GM18907 (cell line): Measurements from ENCODE around the gene FRMD4A.
"Not testable (repeated sequence)": the region's sequence is repeated elsewhere in the genome, so short reads cannot be mapped to it uniquely, and the experiment has no call there.

ENCODE experiments used
- ATAC-seq: cut with Tn5 transposase; IDR thresholded peaks from one replicate; pipeline ENCODE4 v1.9.1; 2021; ENCODE audit warnings: mild to moderate bottlenecking, moderate library complexity; ENCODE audit not compliant: unreplicated experiment

The FRMD4A gene

GRCh38 chr10:13960603-13961002 lies 370.1 kb downstream of the FRMD4A start:
- ATAC-seq, result no peak

DNA sequence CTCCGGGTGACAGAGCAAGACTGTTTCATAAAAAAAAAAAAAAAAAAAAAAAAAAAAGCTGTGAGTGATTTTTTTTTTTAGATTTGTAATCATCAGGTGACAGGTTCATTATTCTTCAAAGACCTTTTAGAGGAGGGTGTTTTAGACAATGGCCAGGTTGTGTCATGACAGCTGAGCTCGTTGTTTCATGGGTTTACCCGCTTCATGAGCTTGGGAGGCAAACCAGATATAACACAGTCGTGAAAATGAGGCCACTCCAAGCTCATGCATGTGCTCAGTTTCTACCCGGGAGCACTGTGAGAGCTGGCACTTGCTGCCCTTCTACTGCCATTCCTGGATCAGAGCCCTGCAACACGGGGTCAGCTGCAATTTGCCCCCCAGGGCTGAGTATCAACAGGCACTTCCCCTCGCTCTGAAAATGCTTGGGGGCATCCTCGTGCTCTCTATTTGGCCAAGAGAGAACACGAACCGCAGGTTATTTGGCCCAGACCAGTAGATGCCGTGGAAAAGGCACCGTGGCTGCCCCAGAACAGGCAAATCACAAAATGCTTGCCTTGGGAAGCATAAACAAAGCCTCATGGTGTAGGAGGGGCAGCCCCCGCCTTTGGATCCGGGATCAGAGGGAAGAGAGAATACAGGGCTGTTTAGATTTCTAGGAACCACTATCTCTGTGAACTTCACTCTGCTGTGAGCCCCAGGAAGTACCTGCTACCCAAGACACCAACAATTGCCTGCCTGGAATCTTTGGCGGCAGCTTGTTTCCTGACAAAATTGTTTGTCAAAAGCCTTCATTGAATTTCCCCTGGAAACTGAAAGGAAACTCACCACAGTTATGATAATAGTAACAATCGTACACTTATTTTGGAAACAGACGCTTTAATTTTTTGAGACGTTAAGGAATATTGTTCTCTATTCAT lies 371.0 kb downstream of the FRMD4A start:
- no peak for ATAC-seq

- ATAC-seq, result no peak
Observed at GRCh38 chr10:13957856-13958255, 372.9 kb downstream of the FRMD4A start.

GRCh38 chr10:13956826-13957225 lies 373.9 kb downstream of the FRMD4A start:
- ATAC-seq, result no peak

GRCh38 chr10:13955409-13956068 lies 375.2 kb downstream of the FRMD4A start:
- no peak for ATAC-seq

- not testable (repeated sequence) for ATAC-seq
Observed at GRCh38 chr10:13954195-13954594, 376.5 kb downstream of the FRMD4A start.

DNA sequence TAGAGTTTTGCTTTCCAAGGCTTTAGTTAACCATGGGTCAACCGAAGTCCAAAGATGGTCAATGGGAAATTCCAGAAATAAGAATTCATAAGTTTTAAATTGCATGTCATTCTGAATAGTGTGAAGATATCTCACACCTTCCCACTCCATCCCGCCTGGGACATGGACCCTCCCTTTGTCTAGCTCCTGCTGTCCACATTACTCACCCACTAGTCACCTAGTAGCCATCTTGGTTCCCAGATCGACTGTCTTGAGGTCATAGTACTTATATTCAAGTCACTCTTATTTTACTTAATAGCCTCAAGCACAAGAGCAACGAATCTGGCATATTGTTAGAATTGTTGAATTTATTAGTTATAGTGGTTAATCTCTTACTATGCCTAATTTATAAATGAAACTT lies 377.4 kb downstream of the FRMD4A start:
- ATAC-seq, result no peak

- ATAC-seq, result no peak
Observed at GRCh38 chr10:13950543-13950939, 380.2 kb downstream of the FRMD4A start.

- ATAC-seq, result no peak
Observed at GRCh38 chr10:13949844-13950542, 380.7 kb downstream of the FRMD4A start.

DNA sequence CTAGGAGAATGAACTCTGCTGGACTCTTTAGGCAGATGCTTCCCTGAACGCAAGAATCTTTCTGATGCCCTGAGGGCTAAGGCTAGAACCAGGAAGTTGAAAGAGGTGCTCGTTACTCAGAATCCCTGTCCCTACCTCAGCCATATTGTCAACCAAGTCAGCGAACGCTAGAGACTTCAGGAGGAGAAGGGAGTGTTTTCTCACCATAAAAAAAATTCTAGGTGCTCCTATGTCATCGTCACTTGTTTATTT lies 384.6 kb downstream of the FRMD4A start:
- ATAC-seq, result no peak

GRCh38 chr10:13945390-13946208 lies 385.1 kb downstream of the FRMD4A start:
- no peak for ATAC-seq

DNA sequence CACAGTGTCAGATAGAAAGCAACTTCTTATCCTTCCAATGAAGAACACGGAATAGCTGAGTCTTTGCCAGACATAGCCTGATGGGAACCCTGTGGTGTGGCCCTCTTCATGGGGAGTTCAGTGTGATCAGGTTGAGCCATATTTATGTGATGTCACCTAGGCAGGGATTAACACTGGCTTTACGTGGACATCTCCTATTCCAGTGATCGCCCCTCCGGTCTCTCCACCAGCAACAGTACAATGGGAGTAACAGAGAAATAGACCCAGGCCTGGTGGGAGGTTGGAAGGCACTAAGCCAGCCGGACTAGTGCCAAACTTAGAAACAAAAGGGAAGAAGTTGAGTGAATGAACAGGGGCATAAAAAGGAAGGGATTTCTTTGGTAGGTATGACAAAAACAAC lies 385.9 kb downstream of the FRMD4A start:
- no peak for ATAC-seq

GRCh38 chr10:13943735-13944398 lies 386.9 kb downstream of the FRMD4A start:
- ATAC-seq, result no peak

- peak; percentile 43 for ATAC-seq
Observed at GRCh38 chr10:13942035-13942434, 388.7 kb downstream of the FRMD4A start.

DNA sequence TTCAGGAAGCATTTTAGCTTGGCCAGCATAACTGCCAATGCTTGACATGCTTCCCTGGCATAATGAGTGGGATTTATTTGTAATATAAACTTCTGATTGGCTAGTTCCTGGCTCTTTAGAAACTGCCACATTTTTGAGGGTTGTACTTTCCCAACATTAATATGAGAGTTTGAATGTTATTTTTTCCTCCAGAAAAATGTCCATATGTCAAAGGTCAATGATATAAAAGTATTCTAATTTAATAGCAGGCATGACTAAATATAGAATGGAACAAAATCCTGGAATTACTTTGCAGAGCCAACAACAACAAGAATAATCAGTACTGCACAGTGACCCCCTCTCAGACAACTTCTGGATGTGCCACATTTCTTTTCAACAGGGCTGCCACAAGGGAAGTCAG lies 391.3 kb downstream of the FRMD4A start:
- no peak for ATAC-seq

DNA sequence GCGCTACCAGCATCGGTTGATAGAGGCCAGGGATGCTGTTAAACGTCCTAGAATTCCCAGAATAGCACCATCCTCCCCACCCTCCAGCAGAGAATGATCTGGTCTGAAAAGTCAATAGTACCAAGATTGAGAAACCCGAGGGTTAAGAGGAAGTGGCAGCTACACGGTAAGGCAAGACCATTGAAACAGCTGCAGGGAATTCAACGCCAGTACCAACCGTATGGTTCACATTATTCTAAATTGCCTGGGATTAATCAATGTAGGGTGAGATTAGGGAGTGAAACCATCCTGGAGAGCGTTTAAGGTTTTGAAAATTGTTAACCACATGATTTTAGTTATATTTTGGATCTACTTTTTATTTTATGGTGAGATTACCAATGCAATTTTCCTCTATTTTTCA lies 391.8 kb downstream of the FRMD4A start:
- ATAC-seq, result no peak

GRCh38 chr10:13936826-13937225 lies 393.9 kb downstream of the FRMD4A start:
- no peak for ATAC-seq

DNA sequence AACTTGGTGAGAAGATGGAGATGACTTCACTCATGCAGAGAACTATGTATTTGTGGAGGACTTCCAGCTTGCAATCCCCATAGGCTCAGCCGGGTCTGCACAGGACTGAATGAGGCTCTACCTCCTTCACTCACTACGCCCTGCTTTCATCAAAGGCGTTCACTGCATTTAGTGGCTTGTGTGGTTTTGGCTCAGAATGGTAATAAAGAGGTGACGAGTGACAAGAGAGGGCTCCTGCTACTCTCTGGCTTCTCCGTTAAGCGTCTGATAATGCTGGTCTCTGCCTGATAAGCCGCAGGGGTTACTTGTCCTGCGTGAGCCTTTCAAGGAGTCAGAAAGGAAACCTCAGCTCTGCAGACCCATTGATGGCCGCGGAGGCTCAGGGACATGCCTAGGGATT lies 400.6 kb downstream of the FRMD4A start:
- ATAC-seq, result no peak

DNA sequence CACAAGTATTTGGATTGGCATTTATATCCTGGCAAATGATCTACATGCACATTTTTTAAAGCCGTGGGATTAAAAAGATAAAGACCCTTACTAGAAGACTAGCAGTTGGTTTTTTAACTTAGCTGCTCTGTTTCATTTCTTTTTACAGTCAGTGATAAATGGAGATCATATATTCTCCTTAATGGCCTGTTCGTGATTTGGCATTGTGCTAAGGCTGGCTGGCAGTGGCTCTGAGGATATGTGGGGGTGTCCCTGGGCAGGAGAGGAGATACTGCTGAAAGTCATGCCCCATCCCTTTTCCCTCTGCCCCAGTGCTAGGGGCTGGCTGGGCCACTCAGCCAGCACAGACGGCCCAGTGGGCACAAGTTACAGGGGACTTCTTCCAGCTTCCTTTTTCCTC lies 402.3 kb downstream of the FRMD4A start:
- no peak for ATAC-seq

DNA sequence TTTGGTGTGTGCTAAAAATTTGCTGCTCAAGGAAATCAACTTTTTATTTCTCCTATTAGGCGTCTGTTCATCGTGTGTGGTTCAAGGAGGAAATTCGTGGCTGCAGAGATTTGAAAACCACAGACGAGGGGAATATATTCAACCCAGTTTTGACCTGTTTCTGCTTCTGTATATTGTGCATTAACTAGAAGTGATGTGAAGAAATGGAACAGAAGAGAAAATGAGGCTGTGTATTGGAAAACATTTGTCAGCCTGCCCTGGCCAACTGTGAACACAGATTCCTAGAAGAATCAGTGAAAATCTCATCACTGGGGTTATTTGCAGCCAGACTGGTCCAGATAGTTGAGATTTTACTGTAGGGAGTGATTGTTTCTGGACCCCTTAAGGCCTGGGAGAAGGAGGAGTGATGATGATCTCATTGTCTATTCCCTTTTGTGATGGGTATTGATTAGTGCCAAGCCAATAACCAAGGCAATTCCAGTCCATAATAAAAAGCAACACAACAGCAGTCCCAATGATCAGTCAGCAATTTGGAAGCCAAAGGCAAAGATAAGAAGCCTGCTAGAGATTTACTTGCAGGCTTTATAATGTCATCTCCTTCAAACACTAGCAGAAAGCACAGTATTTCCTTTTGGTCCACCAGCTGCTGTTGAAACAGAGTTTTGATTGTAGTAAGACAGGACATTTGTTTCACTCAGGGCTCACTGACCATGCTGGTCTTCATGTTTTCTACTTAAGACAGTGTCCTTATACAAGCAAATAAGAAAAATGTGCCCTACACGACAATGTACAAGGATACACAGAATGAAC lies 404.5 kb downstream of the FRMD4A start:
- no peak for ATAC-seq
